Measurements from ENCODE around the gene SLAMF8.

DNA sequence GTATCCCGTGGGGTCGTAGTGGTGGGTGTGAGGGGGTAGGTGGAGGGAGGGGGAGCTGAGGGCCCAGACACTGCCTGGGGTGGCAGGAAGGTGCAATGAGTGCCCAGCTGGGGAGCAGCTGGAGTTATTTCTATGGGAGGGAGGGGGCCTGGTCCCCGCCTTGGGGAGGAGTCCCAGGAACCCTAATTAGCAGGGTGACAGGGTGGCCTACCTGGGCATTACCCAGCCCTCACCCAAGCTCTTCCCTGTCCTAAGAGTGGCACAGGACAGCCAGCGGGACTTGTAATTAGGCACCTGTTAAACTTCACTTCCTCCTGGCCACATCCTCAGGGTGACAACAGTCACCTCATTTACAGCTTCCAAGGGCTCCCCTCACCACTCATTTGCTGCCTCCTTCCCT lies 35.9 kb downstream of the SLAMF8 start, which contains the start of gene VSIG8:
- TF ChIP-seq, protein P1, sequence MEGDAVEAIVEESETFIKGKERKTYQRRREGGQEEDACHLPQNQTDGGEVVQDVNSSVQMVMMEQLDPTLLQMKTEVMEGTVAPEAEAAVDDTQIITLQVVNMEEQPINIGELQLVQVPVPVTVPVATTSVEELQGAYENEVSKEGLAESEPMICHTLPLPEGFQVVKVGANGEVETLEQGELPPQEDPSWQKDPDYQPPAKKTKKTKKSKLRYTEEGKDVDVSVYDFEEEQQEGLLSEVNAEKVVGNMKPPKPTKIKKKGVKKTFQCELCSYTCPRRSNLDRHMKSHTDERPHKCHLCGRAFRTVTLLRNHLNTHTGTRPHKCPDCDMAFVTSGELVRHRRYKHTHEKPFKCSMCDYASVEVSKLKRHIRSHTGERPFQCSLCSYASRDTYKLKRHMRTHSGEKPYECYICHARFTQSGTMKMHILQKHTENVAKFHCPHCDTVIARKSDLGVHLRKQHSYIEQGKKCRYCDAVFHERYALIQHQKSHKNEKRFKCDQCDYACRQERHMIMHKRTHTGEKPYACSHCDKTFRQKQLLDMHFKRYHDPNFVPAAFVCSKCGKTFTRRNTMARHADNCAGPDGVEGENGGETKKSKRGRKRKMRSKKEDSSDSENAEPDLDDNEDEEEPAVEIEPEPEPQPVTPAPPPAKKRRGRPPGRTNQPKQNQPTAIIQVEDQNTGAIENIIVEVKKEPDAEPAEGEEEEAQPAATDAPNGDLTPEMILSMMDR (IDR thresholded peaks at IDR 0.05): no peak
- TF ChIP-seq EP300 (IDR thresholded peaks at IDR 0.05): no peak

Data from sigmoid colon (tissue), 4 donors.